DND-41 (cell line): ENCODE measurements around the gene UBE2H.

Source experiments
- EZH2 ChIP-seq: IDR thresholded peaks from 3 replicates; pipeline ENCODE4 v1.6.1; 2012; ENCODE audit warnings: borderline replicate concordance, low read depth, mild to moderate bottlenecking, moderate library complexity, low read length, inconsistent platforms; ENCODE audit not compliant: severe bottlenecking
- TF ChIP-seq, protein P1 (sequence below): IDR thresholded peaks from 2 replicates; pipeline ENCODE4 v1.5.1; 2012; ENCODE audit warnings: borderline replicate concordance, low read length, moderate library complexity, mild to moderate bottlenecking; ENCODE audit not compliant: poor library complexity, severe bottlenecking; ENCODE audit errors: extremely low read depth

DNA sequence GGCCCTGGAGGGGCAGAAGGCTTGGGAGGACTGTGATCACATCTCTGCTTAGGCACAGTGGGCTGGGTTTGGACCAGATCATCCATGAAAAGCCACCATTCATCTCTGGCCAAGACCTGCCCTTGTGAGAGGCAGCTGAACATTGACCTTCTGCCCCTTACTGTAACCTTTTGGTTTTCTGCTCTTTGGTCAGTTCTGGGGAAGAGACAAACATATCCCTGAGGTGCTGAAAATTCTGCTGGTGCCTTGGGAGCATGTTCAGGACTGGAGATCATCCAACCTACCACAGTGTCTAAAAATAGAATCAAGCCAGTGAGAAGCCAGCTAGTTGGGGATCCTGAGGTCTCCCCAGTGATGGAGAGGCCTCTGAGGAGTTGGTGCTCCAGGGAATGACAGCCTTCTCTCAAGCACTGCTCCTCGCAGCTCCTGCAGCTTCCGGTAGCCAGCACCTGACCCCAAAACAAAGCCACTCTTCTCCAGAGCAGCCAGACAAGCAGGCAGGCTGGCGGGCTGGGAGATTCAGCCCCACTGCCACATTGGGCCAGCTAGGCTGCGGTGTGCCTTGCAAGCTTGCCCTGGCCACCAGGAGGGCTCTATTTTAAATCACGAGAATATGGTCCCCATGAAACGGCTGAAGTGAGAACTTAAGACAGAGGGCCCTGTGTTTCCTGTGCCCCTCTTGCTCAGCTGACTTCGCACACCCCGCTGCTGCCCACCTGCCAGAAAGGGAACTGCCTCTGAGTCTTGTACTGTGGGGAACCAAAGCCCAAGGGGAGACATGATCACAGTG lies 37.8 kb upstream of the UBE2H start:
- TF ChIP-seq, protein P1, sequence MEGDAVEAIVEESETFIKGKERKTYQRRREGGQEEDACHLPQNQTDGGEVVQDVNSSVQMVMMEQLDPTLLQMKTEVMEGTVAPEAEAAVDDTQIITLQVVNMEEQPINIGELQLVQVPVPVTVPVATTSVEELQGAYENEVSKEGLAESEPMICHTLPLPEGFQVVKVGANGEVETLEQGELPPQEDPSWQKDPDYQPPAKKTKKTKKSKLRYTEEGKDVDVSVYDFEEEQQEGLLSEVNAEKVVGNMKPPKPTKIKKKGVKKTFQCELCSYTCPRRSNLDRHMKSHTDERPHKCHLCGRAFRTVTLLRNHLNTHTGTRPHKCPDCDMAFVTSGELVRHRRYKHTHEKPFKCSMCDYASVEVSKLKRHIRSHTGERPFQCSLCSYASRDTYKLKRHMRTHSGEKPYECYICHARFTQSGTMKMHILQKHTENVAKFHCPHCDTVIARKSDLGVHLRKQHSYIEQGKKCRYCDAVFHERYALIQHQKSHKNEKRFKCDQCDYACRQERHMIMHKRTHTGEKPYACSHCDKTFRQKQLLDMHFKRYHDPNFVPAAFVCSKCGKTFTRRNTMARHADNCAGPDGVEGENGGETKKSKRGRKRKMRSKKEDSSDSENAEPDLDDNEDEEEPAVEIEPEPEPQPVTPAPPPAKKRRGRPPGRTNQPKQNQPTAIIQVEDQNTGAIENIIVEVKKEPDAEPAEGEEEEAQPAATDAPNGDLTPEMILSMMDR = no peak
- TF ChIP-seq EZH2 = no peak
